GM19023 (cell line): ENCODE measurements around the gene RAD51B.

Experiments
- ATAC-seq: cut with Tn5 transposase; IDR thresholded peaks from one replicate; pipeline ENCODE4 v1.9.1; 2021; ENCODE audit warnings: mild to moderate bottlenecking, moderate library complexity; ENCODE audit not compliant: unreplicated experiment

RAD51B gene

DNA sequence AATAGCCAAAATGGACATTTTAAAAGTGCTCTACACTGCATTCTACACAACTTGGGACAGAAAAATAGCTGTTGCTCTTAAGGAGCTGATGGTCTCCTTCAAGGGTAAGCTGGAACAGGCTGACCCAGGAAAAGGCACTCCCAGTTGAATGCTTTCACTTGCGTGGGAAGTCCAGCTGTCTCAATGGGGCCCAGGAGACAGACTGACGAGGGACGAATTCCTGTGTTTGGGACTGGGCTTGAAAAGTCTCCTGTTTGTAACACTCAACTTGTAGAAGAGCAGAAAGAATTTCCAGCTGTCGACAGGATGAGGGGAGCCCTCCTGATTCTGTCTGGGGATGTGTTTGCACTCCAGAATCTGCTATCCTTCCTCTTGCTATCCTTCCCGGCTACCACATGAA is 792.5 kb downstream of the RAD51B start:
- no peak for ATAC-seq

DNA sequence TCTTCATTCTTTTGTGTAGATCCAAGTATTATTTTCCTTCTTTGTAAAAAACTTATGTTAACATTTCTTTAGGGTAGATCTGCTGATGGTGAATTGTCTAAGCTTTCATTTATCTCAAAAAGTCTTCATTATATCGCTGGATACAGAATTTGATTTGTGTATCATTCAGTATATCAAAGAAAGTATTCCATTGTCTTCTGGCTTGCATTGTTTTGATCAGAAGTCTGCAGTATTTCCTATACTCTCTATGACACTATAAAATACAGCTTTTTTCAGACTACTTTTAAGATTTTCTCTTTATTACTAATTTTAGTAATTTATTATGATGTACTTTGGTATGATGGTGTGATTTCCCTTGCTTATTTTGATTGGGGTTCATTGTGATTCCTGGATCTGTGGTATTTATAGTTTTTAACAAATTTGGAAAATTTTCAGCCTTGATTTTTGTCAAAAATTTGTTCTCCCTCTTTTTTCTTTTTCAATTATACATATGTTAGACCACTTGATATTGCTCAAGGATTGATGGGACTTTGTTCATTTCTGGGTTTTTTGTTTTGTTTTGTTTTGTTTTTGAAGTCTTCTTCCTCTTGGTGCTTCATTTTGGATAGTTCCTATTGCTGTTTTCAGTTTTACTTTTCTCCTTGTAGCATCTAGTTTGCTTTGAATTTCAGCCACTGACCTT is 796.8 kb downstream of the RAD51B start:
- no peak for ATAC-seq

DNA sequence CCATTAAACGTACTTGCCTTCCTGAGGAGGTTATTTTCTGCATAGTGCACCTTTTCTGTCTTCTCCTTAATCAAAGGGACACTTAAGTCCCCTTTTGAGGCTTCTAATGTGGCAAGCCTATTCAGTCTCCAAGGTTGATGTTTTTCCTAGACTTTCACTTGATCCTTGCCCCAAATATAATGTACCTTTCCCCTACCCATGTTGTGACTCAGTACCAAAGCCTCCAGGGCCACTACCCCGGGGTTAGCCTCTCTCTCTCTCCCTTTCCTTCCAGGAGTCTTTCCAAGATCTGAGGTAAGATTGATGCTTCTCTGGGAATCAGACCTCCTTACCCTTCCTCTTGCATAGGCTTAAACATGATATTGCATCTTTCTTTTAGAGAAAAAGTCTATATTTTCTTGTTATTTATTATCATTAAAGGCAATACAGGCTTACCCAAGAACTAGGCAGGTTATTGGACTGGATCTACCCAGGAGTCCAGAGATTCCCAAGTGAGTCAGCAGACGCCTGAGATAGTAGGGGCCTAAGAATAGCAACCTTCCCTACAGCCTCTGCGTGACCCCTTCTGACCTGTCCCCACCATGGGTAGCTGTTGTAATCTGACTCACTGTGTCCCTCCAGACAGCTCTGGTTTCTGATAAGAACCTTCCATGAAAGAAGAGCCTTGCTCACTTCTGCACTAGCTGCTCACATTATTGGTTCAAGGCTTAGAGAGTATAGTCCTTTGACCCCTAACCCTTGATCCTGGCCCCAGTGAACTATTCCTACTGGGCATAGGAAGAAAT is 800.4 kb downstream of the RAD51B start:
- ATAC-seq = no peak

DNA sequence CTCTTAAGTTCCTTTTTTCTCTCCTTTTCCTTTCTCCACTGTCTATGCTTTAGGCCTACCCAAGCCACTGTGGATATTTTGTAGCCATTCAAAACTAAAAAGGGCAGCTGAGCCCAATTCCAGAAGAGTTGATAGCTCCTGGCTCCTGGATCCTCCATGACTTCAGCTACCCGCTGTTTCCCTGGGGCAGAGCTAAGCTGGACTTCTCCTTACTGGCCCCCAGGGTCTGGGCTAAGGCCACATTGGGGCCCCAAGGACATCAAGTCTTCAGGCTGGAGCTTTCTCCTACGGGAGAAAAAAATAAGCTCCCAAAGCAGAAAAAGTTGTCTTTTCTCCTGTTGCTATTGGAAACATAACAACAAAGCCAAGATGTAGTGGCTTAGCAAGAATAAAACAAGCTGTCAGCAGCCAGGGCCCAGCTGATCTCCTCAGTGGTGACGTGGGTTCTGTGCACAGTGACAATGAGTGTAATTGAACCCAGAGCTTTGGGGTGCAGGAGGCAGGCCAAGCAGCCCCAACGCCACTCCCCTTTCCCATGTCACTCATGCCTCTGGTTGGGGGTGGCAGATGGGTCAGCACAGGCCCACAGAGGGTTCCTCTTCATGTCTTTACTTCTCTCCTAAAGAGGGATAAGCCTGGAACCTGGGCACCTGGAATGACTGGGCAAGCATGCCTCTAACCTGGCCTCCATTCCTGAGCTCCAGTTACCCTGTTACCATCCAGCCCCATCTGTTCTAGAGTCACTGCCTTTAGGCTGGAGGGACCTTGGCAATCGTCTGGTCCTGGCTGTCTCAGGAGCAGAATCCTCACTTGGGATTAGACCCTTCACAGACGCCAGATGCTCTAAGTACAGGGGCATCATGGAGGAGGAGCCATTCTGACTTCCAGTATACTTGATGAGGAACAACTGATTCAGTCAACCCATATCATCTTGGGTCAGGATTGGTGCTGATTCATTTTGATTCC is 802.1 kb downstream of the RAD51B start:
- ATAC-seq = no peak

DNA sequence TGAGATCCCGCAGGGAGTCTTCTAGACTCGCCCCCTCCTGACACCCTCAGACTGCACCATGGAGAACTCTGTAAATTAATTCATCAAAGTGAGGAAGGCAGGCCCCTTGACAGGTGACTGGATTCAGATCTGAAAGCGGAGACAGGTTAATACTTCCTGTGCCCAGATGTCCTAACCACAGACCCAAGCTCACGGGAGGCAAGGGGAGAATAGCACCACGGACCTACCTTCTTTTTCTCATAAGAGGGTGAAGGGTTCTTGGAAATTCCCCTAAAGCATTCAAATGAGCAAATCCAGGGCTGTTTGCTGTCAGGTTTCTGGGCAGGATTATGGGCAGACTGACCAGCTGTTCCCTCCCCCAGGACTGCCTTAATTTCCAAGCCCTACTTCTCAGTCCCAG is 803.3 kb downstream of the RAD51B start:
- ATAC-seq = no peak

DNA sequence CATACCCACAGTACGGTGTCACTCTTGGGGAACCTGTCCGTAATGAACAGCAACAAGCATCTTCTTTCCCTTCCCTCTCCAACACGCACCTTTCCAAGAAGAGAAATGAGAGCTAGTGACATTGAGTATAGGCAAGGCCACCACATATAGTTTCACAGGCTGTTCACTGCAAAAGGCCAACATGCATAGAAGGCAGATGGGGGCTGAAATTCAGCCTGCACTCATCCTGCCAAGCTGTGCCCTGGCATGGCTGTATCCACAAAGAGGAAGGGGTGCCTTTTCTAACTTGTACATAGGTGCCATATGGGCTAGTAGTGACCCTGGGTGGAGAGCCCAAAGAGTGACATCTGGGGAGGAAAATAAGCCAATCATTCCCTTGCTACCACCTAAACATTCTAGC is 803.7 kb downstream of the RAD51B start:
- ATAC-seq = no peak

DNA sequence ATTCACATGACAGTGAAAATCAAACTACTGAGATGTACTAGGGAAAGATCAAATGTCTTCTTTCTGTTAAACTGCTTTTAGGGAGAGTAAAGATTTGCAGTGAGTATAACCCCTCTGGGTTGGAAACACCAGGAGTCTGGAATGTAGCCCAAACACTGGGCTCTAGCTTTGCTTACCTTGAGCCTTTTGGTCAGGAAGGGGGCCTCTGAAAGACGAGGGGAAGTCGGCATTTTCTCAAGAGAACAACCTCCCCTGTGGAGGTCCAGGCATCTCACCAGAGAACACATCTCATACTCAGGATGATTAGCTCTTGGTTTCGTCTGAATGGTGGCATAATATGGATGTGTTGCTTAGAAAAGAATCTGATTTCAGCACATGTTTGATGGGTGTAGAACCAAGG is 804.2 kb downstream of the RAD51B start:
- no peak for ATAC-seq

DNA sequence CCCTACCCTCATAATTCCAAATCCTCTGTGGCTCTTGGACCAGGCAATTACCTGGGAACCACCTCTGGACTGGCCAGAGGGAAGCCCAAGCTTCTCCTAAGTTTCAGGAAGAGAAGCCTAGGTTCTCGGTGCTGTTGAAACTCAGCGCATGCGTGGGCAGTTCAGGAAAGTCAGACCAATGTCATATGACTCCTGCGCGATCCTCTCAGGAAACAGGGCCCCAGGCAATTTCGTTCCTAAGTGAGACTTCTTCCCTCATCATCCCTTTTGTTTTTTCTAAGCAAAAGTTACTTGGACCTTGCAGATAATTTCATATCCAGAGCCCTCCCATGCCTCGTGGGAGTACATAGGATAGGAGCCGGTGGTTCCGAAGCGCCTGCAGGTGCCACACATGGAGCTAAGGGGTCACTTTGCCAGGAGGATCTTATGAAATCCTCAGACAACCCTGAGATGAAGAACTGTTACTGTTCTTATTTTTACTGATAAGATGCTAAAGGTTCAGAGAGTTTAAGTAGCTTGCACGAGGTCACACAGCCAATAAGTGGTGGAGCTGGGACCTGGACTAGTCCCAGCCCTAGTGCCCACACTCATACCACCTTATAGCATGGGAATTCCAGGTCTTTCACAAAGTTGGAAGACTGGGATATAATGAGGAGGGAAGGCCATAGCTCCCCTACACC is 805.1 kb downstream of the RAD51B start:
- no peak for ATAC-seq

DNA sequence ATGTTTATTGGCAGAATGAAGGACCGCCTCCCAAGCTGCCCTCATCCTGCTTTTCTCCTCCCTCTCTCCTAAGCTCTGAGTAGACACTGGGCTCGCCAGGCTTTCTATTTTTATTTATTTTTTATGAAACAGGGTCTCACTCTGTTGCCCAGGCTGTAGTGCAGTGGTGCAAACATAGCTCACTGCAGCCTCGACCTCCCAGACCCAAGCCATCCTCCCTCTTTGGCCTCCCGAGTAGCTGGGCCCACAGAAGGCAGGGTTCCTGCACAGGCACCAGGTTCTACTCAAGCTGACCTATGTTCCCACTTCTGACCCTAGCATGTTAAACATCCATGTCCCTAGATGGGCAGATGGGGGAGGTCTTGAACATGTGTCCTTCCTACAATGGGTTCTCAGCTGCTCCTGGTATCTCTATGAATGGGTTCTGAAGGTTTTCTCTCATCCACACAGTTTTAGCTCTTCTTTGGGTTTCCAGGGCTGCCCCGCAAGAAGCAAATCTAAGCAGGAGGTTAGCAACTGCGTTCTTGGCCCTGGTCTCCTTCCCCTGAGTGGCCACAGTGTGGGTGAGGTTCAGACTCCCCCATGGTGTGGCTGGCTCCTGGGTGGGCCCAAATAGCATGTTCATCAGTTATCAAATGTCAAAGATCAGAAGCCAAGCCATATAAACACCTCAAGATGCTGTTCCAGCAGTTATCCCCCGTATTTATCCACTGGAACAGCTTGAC is 805.9 kb downstream of the RAD51B start:
- ATAC-seq = no peak

DNA sequence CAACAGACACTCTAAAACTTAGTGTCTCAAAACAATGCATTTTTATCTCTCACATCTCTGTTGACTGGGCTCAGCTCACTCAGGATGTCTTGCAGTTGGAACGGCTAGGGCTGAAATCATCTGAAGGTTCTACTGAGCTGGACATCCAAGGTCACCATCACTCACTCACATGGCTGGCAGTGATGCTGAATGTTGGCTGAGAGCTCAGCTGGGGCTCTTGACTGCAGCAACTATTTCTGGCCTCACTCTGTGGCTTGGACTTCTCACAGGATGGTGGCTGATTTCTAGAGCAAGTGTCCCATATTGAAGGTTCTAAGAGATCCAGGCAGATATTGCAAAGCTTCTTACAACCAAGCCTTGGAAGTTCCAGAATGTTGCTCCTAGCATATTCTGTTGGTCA is 806.8 kb downstream of the RAD51B start:
- no peak for ATAC-seq

DNA sequence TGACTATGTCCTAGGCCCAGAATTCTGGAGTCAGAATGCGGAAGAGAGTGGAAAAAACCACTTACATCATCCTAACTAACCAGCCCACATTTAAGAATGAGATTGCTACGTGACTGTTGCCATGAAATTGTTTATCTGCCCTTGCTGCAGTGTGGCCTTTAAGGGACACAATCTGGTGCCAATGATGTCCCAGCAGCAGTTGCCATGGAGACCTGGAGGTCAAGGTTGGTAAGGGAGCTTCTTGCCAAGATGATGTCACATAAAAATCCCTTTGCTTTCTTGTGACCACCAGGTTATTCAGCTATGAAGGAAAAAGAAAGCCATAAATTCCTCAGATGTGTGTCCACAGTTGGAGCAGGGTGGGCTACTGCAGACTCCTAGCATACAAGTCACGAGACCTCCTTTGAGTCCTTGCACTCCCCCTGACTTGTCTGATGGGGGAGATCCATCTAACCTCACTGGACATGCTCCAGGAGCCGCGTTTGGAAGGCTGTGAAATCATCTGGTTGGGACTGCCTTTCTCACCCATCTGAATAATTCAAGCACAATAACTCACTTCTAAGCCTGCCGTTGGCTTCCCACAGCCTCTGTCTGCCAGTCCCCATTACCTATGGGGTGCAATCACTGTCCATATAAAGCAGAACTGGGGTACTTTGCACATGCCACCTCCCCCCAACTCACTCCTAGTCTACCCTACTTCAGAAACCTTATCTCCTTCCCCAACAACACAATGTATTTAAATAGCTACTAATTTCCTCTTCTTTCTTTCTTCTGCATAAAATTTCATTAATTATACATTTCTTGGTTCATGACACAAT is 807.7 kb downstream of the RAD51B start:
- no peak for ATAC-seq

DNA sequence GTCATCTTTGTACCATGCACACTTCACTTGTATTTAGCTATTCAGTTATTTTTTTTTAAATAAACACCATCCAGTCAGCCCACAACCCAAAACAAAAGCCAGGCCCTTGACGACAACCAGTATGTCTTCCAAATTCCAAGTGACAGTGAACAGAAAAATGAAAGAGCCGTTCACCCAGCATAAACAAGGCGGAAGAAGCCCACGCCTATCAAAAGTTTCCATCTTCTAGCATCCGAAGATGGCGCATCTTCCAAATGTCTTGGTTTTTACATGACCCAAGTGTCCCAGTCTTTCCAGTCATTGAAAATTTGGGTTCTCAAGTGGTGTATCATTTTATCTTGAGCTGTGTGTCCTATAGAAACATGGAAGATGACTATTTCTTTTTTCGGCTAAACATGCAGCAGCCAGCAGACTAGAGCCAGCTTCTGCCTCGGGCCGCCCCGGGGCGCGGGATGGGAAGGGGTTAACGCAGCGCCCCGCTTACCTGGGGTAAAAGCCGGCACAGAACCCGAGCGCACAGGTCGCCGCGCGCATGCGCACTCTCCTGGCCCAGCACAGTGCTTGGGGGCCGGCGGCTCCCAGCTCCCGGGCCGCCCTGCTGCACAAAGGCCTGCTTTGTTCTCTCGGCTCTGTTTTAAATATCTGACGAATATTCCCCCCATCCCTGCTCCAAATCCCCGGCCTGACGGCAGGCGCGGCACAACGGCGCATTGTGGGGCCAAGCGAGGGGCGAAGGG is 808.5 kb downstream of the RAD51B start:
- no peak for ATAC-seq

DNA sequence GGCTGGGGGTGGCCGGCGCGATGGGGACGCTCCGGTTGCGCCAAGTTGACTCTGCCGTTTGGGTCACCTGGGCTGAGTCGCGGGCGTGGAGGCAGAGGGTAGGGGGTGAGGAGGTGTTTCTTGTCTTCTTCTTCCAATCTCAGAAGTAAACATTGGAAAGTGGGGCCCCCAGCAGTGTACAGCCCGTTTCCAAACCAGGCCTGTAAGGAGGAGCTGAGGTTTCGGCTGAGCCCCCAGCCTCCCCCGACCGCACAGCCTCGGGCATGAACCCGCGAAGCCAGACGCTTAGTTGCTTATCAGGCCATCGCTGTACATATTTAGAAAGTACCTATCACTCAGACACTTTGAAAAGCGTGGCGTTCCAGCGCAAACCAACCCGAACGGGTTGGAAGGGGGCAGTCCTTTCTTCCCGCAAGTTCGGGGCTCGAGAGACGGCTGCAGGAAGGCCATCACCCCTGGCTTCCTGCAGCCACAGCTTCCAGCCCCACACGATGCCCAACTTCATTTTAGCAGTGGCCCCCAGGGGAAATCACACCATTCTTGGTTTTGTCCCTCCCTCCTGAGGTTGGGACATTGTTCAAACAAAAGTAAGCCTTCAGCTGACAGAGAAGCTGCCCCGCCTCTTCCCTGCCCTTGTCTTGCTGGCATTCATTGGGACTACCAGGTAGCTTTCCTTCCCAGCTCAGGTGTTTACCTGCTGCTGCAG is 809.2 kb downstream of the RAD51B start:
- ATAC-seq = no peak

DNA sequence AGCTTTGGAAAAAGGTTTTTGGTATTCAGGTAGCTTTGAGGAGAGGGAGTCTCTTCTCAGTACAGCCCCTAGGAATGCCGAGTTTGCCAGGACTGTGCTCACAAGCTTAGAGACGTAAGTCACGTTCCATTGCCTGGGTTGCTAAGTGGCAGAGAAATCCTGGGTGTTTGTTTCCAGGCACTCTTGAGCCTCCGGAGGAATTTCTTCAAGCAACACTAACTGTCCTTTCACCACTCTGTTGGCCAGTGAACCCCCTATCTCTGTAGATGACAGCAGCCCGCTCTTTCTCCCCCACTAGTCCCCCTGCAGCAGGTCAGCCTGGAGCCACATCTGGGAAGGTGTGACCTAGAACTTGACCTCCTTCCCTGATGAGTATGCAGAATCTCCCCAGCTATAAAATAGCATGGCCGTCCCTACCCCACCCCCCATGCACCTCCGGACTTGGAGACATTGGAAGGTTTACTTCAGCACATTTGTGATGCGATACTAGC is 810.5 kb downstream of the RAD51B start:
- no peak for ATAC-seq

DNA sequence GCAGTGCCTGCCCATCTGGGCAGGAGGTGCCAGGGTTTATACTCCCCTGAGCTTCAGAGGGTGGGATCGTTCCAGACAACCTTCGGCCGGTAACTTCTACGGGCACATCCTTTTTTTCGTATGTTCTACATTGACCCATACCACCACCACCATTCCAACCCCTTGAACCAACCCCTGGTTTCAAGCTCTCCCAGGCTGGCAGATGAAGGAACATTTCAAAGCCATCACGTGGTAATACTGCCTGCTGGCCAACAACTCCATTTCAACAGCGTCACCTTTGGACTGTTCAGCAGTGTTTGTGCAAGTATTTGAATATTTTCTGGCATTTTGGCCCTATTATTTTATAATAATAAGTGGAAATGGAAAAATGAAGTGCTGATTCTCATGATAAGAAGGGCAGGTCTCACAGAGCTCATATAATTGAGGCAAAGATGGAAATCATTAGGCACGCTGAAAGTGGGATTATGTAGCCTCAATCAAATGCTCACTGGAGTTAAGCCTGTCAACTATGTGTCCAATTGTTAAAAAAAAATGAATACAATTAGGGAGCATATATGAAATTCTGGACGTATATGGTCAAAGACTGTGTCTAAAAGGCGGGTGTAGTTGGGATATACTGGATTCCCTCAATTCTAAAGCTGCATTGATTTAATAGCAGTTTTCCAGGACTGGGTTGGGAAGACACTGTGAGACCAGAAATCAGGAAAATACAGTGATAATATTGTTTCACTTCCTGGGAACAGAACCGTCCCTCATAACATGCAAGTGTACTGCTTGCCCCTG is 811.2 kb downstream of the RAD51B start:
- ATAC-seq = no peak

DNA sequence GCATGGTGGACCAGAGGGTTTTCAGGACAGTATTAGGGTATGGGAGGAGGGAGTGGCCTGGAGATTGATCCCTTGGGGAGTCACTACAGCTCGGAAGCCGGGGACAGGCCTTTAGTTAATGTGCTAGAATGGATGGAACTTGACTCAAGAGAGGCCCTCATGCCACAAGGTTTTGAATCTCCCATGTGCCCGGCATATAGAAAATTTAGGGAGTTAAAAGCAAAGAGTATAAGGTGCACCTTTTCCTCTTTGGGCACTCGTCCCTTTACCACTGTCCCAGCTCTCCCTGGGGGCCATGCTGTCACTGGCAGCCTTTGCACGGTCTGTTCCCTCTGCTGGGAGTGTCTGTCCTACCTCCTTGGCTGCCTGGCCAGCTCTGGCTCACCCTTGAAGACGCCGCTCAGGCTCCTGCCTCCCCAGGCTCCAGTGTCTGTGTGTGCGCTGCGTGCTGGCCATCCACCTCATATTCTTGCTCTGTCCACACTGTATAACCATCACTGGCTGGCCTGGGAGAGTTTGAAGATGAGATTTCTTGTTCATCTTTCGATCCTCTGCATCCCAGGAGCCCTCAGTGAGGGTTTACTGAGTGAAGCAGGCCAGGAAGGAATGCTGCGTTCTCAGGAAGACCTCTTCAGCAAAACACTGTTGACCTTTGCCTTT is 811.9 kb downstream of the RAD51B start:
- no peak for ATAC-seq
